Measurements from ENCODE around the gene SCAI.
"Not testable (repeated sequence)": the region's sequence is repeated elsewhere in the genome, so short reads cannot be mapped to it uniquely, and the experiment has no call there.

DNA sequence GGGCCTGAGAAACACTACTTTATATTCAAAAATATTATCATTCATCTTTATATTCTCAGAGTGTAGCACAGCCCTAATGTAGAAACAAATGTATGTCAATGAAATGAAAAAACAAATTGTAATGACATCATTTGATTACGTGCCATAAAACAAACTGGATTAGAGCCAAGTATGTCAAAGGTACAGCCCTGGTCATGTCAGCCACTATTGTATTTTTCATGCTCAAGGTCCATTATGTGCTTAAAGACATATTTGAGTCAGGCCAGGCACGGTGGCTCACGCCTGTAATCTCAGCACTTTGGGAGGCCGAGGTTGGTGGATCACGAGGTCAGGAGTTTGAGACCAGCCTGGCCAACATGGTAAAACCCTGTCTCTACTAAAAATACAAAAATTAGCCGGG, 222.9 kb downstream of the SCAI start:
- TF ChIP-seq EZH2phosphoT487 (IDR thresholded peaks at IDR 0.05; ENCODE audit: borderline replicate concordance); CTCF (conservative IDR thresholded peaks at IDR 0.05; ENCODE audit: low read length): not testable (repeated sequence)

Measured in Loucy (cell line).